HG03060 (cell line): ENCODE results near the gene SLC19A1.

Experiments
- ATAC-seq: cut with Tn5 transposase; IDR thresholded peaks from one replicate; pipeline ENCODE4 v1.9.1; 2021; ENCODE audit warnings: low read depth, moderate number of reproducible peaks; ENCODE audit not compliant: unreplicated experiment

SLC19A1 gene

DNA sequence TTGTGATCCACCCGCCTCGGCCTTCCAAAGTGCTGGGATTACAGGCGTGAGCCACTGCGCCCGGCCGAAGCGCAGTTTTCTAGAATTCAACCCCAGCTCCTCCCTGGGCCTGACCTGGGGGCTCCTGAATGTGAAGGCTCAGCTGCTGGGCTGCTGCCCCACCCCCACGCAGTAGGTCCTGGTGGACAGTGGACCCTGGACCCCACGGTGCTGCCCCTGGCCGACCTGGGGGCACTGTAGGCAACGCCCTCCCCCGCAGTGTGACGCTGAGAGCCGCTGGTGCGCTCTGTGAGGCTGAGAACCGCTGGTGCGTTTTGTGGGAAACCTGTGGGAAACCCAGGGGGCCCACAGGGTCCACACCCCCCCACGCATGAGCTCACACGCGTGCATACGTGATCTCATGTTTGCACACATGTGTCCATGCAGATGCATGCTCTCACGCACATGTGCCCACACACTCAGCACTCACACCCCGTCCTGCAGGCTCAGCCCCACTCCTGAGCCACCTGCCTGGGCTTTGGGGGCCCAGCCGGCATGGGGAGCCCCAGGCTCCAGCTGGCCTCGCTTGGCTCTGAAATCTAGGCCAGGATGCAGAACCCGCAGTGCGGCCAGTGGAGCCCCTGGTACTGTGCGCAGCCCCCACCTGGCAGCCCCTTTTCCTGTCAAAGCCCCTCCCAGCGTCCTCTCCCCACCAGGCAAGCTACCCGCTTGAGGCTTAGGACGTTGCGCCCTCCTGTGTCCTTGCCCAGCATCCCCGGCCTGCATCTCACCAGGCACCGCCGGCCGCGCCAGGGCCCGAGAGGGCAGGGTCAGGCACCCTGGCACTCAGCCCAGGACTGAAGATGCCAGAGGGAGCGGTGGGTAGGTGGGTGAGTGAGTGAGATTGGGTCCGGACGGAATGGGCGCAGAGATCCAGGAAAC is 69.5 kb downstream of the SLC19A1 start:
- ATAC-seq, result no peak

DNA sequence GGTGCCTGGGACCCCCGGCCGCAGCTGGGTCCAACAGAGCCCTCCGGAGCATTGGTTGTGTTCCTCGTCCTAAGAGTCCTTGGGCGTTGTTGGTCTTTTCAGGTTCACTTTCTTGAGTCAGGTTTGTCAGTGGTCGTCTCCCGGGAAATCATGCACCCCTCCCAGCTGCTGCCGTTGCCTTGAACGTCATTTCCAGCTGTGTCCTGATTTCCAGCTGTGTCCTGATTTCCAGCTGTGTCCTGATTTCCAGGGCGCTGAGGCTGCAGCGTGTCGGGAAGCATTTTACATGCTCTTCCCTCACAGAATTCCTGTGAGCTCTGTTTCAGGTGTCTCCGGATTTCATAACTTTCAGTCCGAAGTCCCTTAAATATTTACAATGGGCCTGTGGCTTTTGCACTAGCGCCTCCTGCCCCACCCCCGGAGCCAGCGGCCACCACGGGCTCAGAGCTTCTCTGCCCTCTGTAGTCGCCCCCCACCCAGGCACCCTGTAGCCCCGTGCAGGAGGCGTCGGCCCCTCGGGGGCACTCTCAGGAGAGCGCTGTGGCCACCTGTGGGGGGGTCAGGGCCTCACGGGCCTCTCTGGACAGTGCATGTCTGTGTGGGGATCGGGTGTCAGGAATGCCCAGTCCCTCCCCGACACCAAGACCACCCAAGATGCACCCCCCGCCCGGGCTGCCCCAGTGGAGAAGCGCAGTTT is 70.6 kb downstream of the SLC19A1 start:
- ATAC-seq, result no peak

DNA sequence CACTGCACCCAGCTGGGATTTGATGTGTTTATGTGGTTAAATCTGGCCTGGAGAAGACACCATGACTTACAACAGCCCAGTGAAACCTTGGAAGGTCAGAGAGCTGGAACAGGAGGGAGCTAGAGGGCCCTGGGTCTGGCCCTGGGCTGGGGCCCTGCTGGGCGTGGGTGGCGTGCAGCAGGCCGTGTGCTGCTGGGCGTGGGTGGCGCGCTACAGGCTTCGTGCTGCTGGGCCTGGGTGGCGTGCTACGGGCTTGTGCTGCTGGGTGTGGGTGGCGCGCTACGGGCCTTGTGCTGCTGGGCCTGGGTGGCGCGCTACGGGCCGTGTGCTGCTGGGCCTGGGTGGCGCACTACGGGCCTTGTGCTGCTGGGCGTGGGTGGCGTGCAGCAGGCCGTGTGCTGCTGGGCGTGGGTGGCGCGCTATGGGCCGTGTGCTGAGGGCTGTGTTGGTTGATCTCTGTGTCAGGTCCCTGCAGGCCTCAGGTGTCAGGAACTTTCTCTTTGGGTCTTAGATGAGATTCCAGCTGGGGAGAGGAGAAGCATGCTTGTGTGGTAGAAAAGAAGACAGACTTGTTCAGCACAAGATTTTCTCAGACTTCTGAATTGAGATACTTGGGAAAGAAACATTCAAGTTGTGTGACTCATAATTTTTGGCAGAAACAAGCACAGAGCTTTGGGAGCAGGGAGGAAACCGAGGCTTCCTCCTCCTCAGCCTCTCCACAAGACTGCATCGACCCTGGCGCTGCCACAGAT is 71.3 kb downstream of the SLC19A1 start:
- ATAC-seq, result no peak

DNA sequence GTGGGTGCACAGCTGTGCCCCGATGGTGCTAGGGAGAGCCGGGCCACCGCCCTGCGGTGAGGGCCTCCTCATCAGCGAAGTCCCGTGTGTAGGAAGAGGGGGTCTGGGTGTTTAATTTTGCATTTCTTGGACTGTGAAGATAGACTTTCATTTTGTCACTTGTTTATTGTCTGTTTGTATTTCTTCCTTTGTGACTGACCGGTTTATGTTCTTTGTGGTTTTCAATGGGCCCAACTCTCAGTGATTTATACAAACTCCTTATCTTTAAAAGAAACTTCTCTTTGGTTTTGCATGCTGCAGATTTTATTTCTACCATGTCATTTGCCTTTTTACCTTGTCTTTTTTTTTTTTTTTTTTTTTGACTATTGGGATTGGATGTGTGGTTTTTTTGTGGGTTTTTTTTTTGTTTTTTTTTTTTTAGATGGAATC is 72.1 kb downstream of the SLC19A1 start:
- ATAC-seq, result no peak

DNA sequence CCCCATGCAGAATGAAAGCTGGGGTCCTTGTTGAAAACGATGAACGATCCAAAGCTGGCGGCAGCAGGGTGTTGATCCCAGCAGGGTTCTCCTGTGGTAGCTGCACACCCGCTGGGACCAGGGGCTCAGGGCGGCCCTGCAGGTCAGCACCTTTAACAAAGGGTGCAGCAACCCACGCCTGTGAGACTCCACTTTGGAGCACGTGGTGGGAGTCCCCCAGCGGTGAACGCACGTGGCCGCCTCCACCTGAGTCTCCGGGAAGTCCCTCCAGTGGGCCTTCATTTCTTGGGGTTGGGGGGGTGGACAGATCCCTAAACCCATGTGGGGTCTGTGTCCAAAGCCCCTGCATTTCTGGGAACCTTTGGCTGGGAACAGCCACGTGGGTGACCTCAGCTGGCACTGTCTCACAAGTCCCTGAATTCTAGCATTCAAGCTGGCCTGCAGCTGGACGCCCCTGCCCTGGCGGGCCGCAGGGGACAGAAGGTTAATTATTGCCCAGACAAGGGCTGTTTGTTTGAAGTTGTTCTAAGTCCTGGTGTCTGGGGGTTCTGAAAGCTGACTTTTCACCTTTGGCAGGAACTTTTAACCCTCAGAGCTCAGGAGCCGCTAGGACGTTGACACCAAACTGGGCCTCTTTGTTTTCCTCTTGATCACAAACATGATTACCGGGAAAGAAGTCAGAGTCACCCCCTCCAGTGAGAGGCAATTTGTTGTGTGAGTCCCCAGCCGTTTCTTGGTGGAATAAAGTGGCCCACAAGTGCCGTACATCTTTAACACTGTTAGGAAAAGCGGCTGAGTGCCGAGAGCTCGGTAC is 72.8 kb downstream of the SLC19A1 start:
- no peak for ATAC-seq

DNA sequence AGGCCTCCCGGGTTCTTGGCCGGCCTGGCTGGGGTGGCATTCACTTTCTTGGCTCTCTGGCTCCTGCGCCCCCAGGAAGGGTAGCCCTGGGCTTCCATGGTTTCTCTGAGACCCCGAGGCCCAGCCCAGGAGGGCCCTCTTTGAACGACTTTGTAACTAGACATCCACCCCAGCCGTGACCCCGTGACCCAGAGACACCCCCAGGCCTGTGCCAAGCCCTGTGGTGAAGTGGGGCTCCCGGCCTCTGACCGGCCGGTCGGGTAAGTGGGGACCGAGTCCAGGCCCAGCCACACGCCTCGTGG is 73.3 kb downstream of the SLC19A1 start:
- no peak for ATAC-seq

DNA sequence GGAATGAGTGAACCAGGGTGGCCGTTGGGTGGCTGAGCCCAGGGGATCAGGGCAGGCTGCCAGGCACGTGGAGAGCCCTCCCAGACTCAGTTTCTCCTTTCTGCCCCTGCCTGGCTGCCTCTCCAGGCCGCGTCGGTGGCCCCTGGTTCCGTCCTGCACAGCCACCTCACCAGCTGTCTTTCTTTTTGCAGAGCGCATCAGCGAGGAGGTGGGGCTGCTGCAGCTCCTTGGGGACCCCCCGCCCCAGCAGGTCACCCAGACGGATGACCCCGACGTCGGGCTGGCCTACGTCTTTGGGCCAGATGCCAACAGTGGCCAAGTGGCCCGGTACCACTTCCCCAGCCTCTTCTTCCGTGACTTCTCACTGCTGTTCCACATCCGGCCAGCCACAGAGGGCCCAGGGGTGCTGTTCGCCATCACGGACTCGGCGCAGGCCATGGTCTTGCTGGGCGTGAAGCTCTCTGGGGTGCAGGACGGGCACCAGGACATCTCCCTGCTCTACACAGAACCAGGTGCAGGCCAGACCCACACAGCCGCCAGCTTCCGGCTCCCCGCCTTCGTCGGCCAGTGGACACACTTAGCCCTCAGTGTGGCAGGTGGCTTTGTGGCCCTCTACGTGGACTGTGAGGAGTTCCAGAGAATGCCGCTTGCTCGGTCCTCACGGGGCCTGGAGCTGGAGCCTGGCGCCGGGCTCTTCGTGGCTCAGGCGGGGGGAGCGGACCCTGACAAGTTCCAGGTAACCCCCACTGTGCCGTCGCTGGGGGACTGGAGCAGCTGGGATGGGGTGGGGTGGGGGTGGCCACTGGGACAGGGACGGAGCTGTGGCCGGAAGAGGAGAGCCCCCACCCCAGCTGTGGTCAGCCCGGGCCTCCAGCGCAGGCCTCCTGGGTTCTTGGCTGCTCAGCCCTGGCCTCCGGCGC is 73.9 kb downstream of the SLC19A1 start:
- no peak for ATAC-seq

DNA sequence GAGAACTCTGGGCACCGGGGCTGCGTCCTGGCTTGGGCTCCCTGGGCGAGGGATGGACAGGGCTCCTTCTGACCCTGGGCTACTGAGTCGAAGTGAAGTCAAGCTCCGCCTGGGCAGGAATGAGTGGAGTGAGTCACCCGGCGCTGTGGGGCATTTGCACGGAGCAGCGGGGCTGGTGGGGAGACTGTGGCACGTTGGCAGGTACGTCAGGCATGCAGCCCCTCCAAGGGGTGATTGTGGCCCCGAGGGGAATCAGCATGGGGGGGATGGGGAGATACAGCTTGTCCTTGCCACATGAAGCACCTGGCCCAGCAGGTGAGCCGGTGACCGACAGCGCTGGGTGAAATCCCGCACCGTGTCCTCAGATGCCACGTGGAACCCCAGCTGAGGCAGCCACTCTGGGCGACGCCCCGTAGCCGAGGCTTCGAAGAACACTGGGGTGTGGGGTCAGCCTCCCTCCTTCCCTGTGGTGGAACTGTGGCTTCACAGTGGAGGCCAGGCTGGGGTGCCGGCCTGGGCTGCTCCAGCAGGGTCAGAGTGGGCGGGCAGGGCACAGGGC is 74.9 kb downstream of the SLC19A1 start:
- no peak for ATAC-seq

DNA sequence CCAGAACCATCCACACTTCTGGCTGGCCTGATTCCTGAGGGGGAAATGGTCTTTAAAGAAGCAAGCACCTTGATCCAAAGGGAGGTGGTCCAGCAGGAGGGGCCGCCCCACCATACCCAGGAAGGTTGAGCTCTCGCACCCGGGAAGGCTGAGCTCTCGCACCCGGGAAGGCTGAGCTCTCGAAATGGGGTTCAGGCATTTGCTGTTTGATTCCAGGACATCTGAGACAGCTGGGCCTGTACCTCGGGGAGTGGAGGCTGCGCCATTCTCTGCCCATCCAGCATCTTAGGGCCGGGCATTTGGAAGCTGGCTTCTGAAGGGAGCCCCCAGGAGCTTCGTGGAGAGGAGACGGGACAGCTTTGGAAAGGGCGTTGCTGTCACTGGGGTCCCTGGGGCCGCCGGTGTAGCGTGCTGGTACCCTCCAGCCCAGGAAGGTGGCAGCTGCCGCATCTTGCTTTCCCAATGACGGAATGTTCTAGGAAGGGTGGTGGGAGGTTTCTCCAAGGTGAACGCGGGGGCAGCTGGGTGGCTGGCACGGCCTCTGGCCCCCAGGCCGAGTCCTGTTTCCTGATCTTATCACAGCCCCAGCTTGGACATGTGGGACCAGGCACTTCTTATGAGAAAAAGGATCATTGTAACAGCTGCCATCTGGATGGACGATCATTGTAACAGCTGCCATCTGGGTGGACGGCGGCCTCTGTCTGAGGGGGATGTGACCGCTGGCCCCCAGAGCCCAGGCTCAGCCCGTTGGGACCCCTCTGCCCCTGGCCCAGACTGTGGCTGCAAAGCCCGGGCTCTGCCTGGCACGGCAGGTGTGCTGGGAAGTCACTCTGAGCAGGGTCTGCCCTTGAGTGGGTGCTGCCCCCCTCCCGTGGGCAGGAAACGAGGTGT is 75.7 kb downstream of the SLC19A1 start:
- ATAC-seq, result no peak

DNA sequence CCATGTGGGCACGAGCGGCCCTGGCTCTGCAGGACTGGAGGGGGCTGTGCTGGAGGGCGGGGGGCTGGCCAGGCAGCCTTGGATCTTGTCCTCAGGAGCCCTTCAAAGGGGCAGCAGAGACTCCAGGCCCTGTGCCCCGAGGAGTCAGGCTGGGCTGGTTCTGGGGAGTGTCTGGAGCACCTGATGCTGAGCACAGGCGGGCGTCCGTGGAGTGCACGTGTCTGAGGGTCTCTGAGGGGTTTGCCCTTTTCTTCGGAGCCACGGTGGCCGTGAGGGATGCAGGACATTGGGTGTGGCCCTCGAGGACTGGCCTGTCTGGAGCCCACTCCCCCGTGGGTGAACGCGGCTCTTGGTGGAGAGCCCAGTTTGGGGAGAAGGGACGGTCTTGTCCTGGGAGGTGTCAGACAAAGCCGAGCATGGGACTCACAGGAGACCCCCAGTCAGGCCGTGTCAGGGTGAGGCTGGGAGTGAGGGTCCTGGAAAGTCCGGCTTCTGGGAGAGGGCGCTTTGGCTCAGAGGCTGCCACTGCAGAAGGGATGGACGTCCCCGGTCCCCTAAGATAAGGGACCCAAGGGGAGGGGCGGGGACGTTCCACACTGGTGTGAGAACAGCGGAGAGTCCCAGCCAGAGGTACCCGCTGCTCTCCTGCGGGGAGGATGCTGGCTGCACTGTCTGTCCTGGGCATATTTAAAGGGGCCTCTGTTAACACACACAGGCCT is 76.5 kb downstream of the SLC19A1 start:
- no peak for ATAC-seq

DNA sequence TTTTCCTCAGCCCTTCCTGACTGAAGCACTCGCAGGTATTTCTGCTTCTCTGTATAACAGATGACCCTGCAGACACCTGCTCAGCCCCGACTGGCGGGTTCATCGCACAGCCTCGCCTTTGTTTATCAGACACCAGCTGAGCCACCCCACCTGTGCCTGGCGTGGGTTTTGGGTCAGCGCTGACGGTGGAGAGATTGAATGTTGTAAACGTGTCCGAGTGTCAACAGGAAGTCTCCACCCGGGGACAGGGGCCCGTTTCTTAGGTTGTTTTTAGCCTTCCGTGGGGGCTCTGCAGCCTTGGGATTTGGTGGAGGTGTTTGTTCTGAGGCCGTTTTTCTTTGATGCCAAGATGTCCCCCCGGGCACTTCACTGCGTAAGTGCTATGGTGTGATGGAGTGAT is 77.1 kb downstream of the SLC19A1 start:
- no peak for ATAC-seq

DNA sequence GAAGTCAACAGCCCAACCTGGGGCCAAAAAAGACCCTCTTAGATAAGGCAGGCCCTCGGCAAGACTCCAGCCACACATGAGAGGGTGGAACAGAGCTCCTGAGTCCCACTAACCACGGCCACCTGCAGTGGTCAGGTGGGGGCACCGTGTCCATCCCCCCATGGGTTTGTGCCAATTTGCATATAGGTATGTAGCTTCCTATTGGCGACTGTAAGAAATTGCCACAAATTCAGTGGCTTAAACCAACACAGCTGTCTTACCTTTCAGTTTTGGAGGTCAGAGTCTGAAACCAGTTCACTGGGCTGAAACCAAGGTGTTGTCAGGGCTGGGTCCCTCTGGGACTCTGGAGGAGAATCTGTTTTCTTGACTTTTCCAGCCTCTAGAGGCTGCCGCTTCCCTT is 77.9 kb downstream of the SLC19A1 start:
- no peak for ATAC-seq

DNA sequence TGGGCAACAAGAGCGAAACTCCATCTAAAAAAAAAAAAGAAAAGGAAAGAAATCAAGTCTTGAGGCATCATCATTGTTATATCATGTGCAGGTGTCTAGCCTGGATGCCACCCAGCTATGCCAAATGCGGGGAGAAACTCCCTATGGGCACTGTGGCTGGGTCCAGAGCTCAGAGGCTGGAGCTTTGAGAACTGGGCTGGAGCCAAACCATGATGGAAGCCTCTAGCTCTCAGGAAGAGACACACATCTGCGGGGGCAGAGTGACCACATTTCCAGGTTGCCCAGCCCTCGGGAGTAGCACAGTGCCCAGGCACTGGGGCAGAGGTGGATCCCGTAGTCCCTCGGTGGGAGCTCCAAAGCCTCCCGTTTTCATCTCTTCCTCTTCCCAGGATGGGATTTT is 78.4 kb downstream of the SLC19A1 start:
- no peak for ATAC-seq

DNA sequence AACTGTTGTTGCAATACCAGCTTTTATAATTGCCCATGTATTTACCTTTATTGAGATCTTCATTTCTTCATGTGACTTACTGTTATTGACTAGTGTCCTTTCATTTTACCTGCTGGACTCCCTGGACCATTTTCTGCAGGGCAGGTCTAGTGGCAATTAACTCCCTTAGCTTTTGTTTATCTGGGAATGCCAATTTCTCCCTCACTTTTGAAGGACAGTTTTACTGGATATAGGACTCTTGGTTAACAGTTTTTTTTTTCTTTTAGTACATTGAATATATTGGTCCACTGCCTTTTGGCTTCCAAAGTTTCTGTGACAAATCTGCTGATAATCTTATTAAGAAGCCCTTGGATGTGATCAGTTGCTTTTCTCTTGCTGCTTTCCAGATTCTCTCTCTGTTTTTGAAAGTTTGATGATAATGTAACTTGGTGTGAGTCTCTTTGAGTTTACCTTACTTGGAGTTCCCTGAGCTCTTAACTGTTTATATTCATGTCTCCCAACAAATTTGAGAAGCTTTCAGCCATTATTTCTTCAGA is 80.4 kb downstream of the SLC19A1 start:
- no peak for ATAC-seq

DNA sequence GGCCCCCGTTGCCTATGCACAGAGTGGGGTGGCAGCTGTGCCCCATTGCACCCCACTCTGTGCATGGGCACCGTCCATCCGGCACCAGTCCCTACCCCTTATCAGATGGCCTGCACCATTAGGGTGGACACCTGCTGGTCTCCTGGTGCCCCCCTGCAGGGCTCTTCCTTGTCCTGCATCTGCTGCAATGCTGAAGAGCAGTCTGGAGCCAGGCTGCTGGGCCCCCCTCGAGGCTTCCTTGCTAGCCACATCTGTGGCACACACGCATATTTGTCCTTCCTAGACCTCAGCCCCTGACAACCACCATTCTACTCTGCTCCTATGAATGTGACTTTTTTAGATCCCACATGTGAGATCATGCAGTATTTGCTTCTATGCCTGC is 80.9 kb downstream of the SLC19A1 start:
- ATAC-seq, result no peak

DNA sequence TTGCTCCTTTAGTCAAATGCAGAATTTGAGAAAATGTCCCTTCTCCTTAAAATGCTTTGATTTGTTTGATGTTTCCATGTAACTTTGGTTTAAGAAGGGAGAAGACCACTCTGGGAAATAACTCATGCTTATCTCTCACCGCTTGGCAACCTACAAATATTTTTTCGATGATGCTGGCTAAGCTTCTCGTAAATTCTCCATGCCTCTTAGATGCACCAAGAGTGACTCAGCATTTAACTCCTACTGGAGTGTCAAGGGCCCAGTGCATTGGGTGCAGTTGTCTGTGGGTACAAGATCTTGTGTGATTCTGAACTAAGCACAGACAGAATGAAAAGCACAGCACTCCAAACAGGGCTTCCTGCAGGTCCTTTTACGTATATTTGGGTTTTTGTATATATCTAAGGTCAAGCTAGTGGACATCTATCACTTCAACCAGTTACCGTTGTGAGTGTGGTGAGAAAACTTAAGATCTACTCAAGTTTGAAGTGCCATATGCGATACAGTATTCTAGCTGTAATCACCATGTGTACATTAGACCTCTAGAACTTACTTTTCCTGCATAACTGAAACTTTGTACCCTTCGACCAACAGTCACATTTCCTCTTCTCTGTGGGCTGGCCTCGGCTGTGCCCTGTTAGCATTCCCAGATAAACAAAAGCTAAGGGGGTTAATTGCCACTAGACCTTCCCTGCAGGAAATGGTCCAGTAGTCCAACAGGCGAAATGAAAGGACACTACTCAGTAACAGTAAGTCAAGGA is 81.5 kb downstream of the SLC19A1 start:
- no peak for ATAC-seq
